ENCODE results near the gene CHRNA3.
"Not testable (repeated sequence)": the region's sequence is repeated elsewhere in the genome, so short reads cannot be mapped to it uniquely, and the experiment has no call there.

Gene CHRNA3

GRCh38 chr15:78616506-78616905 lies 4.3 kb downstream of the CHRNA3 start:
- no peak for DNase-seq

DNA sequence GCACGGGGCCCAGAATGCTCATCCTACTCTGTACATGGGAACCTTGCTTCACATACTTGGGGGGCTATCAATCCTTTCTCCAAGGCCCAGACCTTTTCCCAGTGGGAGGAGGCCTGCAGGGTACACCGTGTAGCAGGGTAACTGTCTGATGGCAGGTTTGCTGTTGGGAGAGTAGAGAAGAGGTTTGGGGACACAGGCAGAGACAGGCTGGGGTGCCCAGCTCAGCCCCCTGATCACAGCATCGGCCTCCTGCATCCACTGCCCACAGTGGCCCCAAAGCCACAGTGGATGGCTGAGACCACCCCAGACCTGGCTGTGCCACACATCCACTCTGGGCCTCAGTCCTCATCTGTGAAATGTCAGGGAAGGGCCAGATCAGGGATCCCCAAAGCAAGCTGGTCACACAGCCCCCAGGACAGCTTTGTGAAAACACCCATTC lies 5.6 kb downstream of the CHRNA3 start:
- DNase-seq: no peak

GRCh38 chr15:78614021-78614420 lies 6.8 kb downstream of the CHRNA3 start:
- DNase-seq: no peak

DNA sequence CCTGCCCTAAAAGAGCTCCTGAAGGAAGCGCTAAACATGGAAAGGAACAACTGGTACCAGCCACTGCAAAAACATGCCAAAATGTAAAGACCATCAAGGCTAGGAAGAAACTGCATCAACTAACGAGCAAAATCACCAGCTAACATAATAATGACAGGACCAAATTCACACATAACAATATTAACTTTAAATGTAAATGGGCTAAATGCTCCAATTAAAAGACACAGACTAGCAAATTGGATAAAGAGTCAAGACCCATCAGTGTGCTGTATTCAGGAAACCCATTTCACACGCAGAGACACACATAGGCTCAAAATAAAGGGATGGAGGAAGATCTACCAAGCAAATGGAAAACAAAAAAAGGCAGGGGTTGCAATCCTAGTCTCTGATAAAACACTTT lies 11.2 kb downstream of the CHRNA3 start:
- DNase-seq: not testable (repeated sequence)

- no peak for DNase-seq
Measured at GRCh38 chr15:78605680-78606079, 15.1 kb downstream of the CHRNA3 start.

DNA sequence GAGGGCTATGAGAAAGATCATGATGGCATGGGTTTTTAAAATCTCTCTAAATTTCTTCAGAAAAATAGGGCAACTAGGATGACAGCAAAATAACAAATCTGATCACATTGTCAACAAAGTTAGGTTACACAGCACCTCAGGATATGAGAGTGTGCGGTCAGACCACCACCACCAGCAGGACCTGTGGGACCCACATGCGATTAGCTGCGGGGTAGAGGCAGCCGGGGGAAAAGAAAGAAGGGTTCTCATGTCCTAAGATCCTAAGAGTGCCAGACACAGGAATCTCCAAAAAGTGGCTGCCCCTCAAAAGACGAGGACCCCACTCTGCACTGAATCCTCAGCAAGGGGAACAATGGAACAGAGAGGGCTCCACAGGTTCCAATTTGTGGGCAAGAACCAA lies 15.6 kb downstream of the CHRNA3 start:
- no peak for DNase-seq

- no peak for DNase-seq
Measured at GRCh38 chr15:78604420-78604819, 16.4 kb downstream of the CHRNA3 start.

- DNase-seq: no peak
Measured at GRCh38 chr15:78603467-78603866, 17.3 kb downstream of the CHRNA3 start.

DNA sequence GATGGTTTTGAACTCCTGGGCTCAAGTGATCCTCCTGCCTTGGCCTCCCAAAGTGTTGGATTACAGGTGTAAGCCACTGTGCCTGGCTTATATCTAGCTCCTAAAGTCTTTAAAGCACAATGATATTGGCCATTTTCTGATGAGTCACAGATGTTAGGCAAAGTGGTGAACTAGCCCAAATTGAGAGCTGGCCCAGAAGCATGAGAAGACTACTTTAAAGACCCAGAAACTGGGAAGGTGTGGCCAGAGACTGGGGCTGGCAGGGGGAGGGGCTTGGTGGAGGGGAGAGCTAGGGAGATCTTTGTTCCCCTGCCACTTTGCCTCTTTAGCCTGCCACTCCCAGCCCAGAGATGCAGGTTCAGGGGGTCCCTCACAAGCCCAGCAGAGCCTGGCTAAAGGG lies 21.6 kb downstream of the CHRNA3 start:
- no peak for DNase-seq

GRCh38 chr15:78598348-78598747 lies 22.4 kb downstream of the CHRNA3 start:
- DNase-seq: no peak

- DNase-seq: no peak
Measured at GRCh38 chr15:78597583-78597982, 23.2 kb downstream of the CHRNA3 start.

GRCh38 chr15:78574944-78575343 lies 45.9 kb downstream of the CHRNA3 start:
- DNase-seq: no peak

DNA sequence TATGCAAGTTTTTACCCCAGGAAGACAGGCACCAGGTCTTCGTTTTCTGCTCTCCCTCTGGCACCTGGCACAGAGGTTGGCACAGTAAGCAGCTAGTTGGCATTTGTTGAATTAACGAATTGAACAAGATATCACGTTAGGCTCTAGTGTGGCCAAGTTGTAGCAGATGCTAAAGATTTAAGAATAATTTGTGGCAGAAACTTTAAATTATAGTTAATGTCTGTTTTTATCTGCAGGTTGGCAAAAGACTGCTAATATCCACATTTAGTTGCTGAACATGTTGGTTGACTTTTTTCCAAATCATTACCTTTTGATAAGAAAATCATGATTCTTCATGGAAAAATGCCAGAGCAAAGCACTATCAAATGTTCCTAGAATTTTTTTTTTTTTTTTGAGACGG lies 47.4 kb downstream of the CHRNA3 start:
- no peak for DNase-seq

DNA sequence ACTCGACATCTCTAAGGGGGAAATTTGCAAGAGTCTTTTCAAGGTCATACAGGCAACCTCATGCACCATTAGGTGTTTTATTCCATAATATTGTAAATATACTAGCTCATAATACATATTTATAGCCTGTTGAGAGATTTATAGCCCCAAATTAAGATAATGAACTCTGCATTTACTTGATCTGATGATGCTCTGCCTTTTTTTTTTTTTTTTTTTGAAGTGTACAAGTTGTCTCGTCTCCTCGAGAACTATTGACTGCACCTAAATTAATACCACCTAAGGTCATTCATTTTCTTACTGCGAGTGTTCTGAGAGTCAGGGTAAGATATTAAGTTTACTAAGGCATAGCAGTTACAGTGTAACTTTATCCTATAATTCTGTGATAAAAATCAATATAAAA lies 49.4 kb downstream of the CHRNA3 start:
- DNase-seq: no peak

- no peak for DNase-seq
Measured at GRCh38 chr15:78570710-78571109, 50.1 kb downstream of the CHRNA3 start.

- DNase-seq: no peak
Measured at GRCh38 chr15:78567531-78567930, 53.3 kb downstream of the CHRNA3 start.

GRCh38 chr15:78565951-78566774 lies 54.6 kb downstream of the CHRNA3 start:
- DNase-seq: no peak

- peak; percentile 80 for DNase-seq
Measured at GRCh38 chr15:78565097-78565950, 55.5 kb downstream of the CHRNA3 start, which contains the start of gene CHRNA5. Gene CHRNA5 (plus strand): TSS chr15:78565520. CDS start chr15:78565720, 200 bp downstream.

GRCh38 chr15:78564743-78565096 lies 56.1 kb downstream of the CHRNA3 start:
- DNase-seq: no peak

DNA sequence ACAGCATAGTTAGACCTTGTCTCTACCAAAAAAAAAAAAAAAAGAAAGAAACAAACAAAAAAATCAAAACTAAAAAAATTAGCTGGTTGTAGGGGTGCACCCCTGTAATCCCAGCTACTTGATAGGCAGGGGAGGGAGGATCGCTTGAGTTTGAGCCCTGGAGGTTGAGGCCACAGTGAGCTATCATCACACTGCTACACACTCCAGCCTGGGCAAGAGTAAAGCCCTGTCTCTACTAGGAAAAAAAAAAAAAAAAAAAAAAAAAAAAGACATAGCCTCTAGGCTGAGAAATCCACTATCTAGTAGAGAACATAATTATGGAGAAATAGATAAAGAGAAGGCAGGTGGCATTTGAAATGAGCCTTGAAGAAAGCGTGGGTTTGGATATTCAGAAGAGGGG lies 57.7 kb downstream of the CHRNA3 start:
- DNase-seq: no peak

DNA sequence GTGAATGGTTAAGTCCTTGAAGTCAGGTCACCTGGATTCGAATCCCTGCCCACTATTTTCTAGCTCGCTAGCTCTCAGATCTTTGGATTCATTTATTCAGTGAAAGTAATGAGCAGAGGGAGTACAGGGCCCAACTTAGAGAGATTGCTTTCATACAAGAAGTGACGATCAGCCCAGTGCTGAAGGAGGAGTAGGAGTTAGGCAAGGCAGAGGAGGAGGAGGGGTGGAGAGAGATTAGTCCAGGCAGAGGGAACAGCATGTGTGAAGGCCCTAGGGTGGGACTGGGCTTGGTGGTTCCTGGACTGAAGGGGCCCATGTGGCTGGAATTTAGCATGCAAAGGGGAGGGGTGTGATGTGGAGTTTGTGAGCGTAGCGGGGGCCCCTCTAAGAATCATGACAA lies 59.3 kb downstream of the CHRNA3 start:
- no peak for DNase-seq

DNA sequence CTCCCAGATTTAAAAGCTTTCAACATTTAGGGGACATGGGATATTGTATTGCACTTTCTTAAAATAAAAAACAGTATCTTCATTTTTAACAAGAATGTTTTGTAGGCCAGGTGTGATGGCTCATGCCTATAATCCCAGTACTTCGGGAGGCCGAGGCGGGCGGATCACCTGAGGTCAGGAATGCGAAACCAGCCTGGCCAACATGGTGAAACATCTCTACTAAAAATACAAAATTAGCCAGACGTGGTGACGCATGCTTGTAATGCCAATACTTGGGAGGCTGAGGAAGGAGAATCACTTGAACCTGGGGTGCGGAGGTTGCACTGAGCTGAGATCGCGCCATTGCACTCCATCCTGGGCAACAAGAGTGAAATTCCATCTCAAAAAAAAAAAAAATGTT lies 60.6 kb downstream of the CHRNA3 start:
- not testable (repeated sequence) for DNase-seq

- DNase-seq: no peak
Measured at GRCh38 chr15:78552597-78552996, 68.2 kb downstream of the CHRNA3 start.

- no peak for DNase-seq
Measured at GRCh38 chr15:78551902-78552301, 68.9 kb downstream of the CHRNA3 start.

Data from CD4-positive, alpha-beta T cell treated with Interleukin-10 for 1 hour (primary cell).